ENCODE measurements around the gene CTTN.

The CTTN gene

DNA sequence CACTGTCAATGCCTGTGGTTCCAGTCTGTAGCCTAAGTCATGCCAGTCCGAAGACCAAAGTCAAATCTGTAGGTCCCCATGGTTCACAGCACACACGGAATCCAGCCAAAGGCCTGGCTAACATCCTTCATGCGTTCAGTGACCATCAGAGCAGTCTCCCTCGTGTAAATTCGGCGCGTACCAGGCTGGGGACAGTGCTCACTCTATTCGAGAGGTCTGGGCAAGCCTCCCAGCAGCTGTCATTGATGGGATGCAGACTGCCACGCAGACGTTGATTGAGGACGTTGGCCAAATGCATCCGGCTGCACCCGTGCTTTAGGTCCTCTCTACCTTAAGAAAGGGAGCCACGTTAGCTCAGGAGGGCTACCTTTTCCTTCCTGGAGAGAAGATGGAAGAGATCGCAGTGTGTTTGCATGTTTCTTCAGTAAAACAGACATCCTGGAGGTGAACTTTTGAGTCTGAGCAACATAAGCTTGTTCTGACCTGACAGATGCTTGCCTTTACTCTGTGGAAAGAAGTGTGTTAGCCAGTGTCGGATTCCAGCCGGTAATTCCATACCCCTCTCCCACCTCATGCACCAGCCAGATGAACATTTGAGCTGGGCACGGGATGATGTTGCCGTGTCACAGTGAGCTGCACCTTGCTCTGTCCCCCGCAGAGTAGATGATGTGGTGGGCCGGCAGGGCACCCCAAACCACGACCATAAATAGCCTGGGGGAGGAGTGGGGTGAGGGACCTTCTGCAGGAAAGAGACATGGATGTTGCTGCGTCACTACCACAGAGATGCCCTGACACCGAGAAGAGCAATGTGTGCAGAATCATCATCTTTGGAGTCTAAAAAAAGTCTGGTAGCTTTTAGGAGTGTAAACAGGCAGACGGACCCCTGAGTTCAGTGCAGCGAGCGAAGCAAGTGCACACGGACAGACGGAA is 12.2 kb downstream of the CTTN start:
- DNase-seq: no peak

DNA sequence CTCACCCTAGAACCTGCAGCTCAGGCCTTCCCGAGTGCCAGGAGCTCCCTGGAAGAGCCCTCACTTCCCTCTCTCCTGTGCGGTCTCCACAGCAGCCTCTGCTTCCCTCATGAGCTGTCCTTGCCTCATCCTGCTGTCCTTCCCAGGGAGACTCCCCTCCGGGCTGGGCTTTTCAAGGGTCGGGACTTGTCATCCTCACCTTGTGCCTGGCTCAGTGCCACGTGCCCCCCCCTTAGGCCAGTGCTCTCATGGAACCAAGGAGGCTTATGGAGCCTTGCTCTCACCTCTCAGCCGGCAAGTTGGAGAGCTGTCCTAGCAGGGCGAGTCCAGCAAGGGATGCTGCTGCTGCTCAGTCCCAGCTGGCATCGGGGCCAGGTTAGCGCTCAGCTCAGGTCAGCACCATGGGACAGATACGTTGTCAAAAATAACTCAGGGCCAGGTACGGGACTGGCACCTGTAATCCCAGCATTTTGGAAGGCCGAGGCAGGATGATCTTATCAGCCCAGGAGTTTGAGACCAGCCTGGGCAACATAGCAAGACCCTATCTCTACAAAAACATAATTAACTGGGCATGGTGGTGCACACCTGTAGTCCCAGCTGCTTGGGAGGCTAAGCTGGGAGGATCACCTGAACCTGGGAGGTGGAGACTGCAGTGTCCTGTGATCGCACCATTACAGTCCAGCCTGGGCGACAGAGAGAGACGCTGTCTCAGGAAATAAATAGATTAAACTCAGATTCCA is 13.6 kb downstream of the CTTN start:
- DNase-seq: no peak

GRCh38 chr11:70413151-70413550 is 14.8 kb downstream of the CTTN start:
- DNase-seq: no peak

- no peak for DNase-seq
Observed at GRCh38 chr11:70414341-70415100, 16.2 kb downstream of the CTTN start.

- DNase-seq: no peak
Observed at GRCh38 chr11:70415191-70415590, 16.9 kb downstream of the CTTN start.

DNA sequence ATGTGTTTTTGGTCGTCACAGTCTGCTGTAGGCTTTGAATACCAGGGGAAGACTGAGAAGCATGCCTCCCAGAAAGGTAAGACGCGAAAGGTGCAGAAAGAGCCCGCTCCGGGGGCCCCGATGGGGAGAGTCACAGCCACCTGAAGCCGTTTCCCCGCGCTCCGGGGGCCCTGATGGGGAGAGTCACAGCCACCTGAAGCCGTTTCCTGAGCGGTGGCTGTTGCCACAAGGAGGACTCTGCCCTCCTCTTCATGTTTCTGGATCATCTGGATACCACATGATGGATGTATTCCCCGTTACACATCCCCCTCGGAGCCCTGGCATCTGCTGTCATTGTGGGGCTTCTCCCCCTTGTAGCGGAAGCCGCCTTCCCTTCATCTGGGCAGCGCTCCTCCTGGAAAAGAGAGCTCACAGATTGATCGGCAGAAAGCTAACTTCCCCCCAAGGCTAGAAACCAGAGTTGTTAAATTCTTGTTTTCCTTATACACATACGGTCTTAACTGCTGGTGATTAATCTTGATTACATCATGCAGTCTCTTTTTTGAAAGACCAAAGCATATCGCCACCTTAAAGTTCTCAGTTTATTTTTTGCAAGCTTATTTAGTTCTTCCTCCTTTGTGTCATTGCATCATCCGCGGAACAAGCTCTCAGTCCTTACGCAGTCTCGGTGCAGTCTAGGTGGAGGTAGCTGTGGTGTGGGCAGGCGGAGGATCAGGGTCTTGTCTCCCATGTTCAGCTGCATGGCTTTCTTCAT is 17.5 kb downstream of the CTTN start:
- DNase-seq: no peak

GRCh38 chr11:70416881-70417280 is 18.6 kb downstream of the CTTN start:
- no peak for DNase-seq

DNA sequence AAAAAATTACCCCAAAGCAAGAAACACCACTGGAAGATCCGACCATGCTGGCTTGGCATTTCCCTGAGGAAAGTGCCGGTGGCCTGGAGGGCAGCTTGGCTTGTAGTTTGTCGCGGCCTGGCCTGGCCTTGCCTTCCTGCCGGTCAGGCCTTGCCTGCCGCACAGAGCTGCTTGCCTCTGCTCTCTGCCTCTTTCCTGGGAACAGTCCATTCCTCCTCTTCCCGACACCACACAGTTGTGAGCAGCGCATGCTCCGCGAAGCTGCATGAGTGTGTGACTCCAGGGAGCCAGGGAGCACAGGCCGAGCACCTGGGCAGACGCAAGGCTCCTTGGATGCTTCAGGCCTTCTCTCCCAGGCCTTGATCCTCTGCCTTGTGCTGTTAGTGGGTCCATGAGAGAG is 19.8 kb downstream of the CTTN start:
- no peak for DNase-seq

- no peak for DNase-seq
Observed at GRCh38 chr11:70419307-70420007, 21.1 kb downstream of the CTTN start.

GRCh38 chr11:70420008-70420464 is 21.7 kb downstream of the CTTN start:
- DNase-seq: no peak

- no peak for DNase-seq
Observed at GRCh38 chr11:70420496-70420895, 22.2 kb downstream of the CTTN start.

DNA sequence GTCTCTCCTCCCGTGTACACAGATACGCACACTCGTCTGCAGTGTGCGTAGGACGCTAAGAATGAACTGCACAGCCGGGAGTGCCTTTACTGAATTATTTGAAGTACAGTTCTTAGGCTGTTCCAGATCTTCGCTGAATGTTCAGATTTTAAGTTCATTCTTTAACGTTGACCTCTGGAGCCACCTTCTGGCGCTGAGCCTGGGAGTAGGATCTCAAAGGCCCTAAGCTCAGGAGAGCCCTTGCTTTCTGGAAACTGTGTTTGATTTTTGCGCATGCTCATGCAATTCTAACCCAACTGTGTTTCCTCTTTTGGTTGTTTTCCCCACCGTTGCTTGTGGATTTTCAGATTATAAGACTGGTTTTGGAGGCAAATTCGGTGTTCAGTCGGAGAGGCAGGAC is 22.8 kb downstream of the CTTN start:
- DNase-seq: no peak

DNA sequence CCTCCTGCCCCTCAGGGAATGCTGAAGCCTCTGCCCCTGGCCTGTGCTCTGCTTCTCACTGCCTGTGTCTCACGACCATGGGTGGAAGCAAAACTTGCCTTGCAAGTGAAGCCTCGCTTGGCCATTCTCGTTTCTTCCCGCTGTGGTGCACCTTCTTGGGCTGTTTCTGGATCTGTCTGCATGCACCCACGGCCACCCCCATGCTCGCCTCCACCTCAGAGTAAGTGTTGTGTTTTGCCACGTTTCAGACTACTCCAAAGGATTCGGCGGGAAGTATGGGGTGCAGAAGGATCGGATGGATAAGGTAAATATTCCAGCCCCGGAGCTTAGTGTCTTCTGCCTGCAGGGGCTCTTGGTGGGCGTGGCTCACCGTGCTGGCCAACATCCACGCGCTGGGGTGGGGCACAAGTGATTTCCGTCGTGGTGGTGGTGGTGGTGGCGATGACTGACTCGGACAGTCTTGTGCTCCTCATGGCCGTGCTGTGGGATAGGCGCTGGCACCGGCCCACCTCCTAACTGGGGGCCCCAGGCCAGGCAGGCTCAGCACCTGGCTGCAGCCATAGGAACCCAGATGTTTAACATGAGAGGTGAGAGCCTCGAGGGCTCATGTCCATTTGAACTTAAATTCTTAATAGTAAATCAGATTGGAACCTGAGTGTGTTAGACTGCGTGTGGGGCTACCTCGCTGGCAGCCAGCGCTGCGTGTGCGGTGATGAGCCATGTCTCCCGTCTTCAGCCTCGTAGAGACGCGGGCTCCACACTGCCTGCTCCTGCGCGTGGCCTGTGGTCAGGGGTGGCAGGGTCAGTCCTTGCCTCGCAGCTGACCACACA is 24.6 kb downstream of the CTTN start:
- DNase-seq: no peak

DNA sequence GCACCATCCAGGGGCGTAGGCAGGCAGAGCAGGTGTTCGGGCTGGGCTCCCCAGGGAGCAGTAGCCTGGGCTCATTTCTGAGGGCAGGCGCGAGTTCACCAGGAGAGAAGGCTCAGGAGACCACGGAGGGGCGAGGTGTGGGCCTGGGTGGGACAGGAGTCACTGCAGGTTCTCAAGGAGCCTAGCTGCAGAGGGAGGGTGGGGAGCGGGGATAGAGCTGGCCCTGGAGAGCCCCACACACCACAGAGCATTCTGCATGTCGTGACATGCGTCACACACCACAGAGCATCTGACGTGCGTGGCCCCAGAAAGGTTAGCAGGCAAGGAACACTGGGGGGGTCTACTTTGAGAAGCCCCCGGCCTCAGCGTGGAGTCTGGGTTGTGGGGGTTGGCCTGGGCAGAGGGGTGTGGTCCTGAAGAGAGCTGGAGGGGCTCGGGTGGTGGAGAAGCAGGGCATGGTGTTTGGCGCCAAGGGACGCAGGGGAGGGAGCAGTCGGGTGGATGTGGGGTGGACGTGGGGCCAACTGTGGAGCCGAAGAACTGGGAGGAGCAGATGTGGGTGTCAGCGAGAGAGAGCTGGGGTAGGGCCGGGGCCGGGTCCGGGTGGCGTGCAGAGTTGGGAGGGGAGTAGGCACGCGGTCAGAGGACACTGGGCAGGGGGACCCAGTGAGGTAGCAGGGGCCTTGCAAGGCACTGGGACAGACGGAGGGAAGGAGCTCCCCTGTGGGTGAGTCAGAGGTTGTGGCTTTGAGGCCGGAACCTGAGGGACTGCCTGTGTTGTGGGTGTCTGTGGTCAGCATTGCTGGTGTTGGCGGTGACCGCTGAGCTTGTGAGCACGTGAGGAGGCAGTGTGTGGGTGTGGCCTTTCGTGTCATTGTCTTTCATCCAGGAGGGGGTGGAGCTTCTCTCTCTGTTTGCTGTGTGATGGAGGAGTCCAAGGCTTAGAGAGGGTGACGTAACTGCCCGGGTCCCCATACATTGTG is 25.5 kb downstream of the CTTN start:
- peak; percentile 71 for DNase-seq

DNA sequence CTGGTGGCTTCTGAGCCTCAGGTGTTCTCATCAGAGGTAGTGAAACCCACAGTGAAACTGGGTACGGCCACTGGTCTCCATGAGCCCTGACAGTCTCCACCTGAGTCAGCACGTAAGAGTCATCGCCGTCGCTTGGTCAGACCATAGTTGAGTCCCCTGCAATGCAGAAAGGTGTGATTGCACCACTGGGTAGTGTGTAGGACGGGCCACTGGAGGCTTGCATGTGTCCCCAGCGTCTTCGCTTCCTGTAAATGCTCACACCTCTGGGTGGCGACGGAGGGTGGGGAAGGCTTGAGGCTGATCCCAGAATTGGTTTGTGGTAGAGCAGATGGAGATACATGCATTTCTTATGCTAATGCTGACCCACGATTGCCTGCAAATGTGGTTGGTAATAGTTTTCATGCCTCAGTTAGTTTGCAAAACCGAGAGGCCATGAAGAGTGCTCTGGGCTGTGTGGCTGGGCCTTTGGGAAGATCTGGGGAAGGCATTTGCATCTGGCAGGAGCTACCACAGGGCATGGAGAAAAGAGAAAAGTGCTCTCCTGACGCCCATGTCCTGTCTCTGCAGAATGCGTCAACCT is 26.5 kb downstream of the CTTN start:
- no peak for DNase-seq

- no peak for DNase-seq
Observed at GRCh38 chr11:70427436-70427835, 29.1 kb downstream of the CTTN start.

DNA sequence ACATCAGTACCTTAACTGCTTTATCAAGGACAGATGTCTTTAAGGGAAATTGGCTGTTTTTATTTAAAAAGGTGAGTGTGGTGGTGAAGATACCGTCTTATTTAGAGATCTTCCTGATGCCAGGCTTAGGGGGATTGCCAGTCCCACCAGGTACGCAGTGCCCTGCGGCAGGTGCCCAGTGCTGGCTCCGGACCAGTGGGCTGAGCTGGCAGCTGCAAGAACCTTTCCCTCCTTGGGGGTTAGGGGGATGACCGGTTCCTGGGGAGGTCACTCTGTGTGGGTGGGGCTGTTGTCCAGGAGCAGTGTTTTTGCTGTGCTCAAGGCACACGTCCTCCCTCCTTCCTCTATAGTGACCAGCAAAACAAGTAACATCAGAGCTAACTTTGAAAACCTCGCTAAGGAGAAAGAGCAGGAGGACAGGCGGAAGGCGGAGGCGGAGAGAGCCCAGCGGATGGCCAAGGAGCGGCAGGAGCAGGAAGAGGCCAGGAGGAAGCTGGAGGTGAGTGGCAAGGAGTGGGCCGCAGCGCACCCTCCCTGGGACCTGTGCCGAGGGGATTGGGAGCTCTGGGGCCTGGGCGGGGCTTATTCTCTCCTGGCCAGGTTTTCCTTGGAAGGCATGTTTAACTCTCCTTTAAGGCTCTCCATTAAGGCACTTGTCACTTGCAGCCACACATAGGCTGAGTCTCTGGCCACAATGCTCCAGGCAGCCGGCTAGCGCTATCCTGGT is 30.5 kb downstream of the CTTN start:
- DNase-seq: no peak

DNA sequence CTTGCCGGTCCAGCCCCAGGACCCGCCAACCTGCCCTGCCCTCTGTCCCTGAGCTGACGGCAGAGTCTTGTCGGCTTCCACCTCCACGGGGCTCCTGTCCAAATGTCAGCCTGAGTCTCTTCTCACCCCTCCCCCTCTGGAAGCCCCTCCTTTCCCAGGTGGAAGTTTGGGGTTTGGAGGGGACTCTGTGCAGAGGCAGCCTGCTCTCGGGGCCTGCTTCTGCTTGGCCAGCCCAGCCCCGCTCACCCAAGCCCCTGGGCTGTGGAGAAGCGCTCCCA is 31.0 kb downstream of the CTTN start:
- DNase-seq: no peak
